Endothelial cell of umbilical vein (primary cell): ENCODE results near the gene CCDC18.
"Not testable (repeated sequence)": the region's sequence is repeated elsewhere in the genome, so short reads cannot be mapped to it uniquely, and the experiment has no call there.

Experiments
- CTCF ChIP-seq, 2 donors: IDR thresholded peaks; 1 replicate in 1 of 2; 2 replicates in 1 of 2; pipeline ENCODE4 v1.5.1; 2011; ENCODE audit warnings: low read length in 2 of 2, mild to moderate bottlenecking in 2 of 2, moderate library complexity in 2 of 2, control low read depth in 1 of 2, inconsistent platforms in 1 of 2, low read depth in 1 of 2; ENCODE audit not compliant: insufficient read depth in 1 of 2; ENCODE audit errors: extremely low read depth in 1 of 2
- POLR2A ChIP-seq: IDR thresholded peaks from 2 replicates; pipeline ENCODE4 v1.6.1; 2012; ENCODE audit warnings: low read depth, mild to moderate bottlenecking, control low read depth, low read length

DNA sequence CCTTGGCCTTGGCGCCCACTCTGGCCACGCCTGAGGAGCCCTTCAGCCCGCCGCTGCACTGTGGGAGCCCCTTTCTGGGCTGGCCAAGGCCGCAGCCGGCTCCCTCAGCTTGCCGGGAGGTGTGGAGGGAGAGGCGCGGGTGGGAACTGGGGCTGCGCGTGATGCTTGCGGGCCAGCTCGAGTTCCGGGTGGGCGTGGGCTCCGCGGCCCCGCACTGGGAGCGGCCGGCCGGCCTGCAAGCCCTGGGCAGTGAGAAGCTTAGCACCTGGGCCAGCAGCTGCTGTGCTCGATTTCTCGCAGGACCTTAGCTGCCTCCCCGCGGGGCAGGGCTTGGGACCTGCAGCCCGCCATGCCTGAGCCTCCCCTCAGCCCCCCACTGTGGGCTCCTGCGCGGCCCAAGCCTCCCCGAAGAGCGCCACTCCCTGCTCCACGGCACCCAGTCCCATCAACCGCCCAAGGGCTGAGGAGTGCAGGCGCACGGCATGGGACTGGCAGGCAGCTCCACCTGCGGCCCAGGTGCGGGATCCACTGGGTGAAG, 10.3 kb upstream of the CCDC18 start:
- not testable (repeated sequence) for TF ChIP-seq CTCF (IDR thresholded peaks at IDR 0.05; ENCODE audit: extremely low read depth in 1 of 2, insufficient read depth in 1 of 2, low read depth in 1 of 2, low read length in 2 of 2); POLR2A
